Measurements from ENCODE around the gene PSMG2. TPM values are rescaled to one million over a fixed set of nuclear protein-coding genes. Genes with fewer than 3 reads are reported as not detected.
"Not testable (repeated sequence)": the region's sequence is repeated elsewhere in the genome, so short reads cannot be mapped to it uniquely, and the experiment has no call there.

The PSMG2 gene
- total RNA-seq, 2 experiments from 2014 or later, result 90.6 to 97.2 TPM

- Mint-ChIP-seq H3K27ac (no peak overlapping the region), H3K9me3 (no peaks in the 10 kb centered on the region), H3K36me3 (no peaks in the 10 kb centered on the region), H3K4me3 (no peak overlapping the region), H3K4me1 (no peaks in the 10 kb centered on the region), H3K27me3 (no peaks in the 10 kb centered on the region)
- POLR2A ChIA-PET, result no interaction called here
- DNase-seq, result no peak
- no peak for ATAC-seq (ENCODE audit: low read depth)
Measured at GRCh38 chr18:12742453-12742852, 39.6 kb downstream of the PSMG2 start.

DNA sequence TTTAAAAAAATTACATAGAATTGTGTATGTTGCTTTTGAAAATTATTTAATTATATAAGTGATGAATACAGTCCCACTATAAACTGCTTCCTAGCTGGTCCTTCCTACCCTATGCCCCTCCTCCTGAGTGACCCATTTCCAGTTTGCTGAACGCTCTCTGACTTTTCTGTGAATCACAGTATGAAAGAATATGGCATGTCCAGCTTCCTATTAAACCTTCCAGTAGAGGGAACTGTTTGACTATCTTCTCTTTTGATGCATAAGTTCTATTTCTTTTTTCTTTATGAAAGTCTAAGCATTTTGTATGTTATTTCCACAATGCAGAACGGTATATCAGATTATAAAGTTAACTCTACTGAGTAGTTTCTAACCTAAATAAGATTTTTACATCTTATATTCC, 41.3 kb downstream of the PSMG2 start:
- Mint-ChIP-seq H3K4me1 (no peaks in the 10 kb centered on the region), H3K36me3 (no peaks in the 10 kb centered on the region), H3K9me3 (no peaks in the 10 kb centered on the region), H3K4me3 (no peak overlapping the region), H3K27me3 (no peaks in the 10 kb centered on the region), H3K27ac (no peak overlapping the region)
- DNase-seq (no peak), ATAC-seq (ENCODE audit: low read depth) (peak; percentile 61)
- POLR2A ChIA-PET, result no interaction called here

GRCh38 chr18:12745095-12745795, 42.4 kb downstream of the PSMG2 start:
- peaks cover 6% of the 10 kb centered on the region for H3K4me1 Mint-ChIP-seq
- H3K27me3 Mint-ChIP-seq, result no peaks in the 10 kb centered on the region
- DNase-seq (no peak), ATAC-seq (ENCODE audit: low read depth) (no peak)
- no peaks in the 10 kb centered on the region for H3K9me3 Mint-ChIP-seq
- H3K27ac Mint-ChIP-seq, result no peak overlapping the region
- POLR2A ChIA-PET, result interaction anchor here (0.7 to 0.8 kb wide), 2 partner anchors 138 to 176 kb away, joined by 3 to 4 read pairs; no protein-coding TSS in a partner anchor
- no peak overlapping the region for H3K4me3 Mint-ChIP-seq
- H3K36me3 Mint-ChIP-seq, result no peaks in the 10 kb centered on the region

- H3K27me3 Mint-ChIP-seq, result no peaks in the 10 kb centered on the region
- H3K4me1 Mint-ChIP-seq, result peaks cover 10% of the 10 kb centered on the region
- POLR2A ChIA-PET, result no interaction called here
- H3K27ac Mint-ChIP-seq, result no peak overlapping the region
- no peaks in the 10 kb centered on the region for H3K9me3 Mint-ChIP-seq
- ATAC-seq (ENCODE audit: low read depth) (no peak), DNase-seq (no peak)
- no peak overlapping the region for H3K4me3 Mint-ChIP-seq
- no peaks in the 10 kb centered on the region for H3K36me3 Mint-ChIP-seq
Measured at GRCh38 chr18:12747530-12748315, 44.9 kb downstream of the PSMG2 start.

DNA sequence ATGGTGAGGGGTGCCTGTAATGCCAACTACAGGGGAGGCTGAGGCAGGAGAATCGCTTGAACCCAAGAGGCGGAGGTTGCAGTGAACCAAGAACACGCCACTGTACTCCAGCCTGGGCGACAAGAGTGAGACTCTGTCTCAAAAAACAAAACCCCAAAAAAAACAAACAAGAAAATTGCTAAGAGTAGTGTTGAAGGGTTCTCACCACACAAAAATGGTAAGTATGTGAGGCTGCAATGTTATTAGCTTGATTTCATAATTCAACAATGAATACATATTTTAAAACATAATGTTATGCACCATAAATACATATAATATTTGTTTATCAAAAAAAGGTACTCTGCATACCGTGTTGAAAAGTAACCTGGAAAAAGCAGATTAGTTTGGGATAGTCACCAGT, 45.8 kb downstream of the PSMG2 start:
- Mint-ChIP-seq H3K4me1 (peaks cover 10% of the 10 kb centered on the region), H3K4me3 (no peak overlapping the region), H3K27me3 (no peaks in the 10 kb centered on the region), H3K9me3 (no peaks in the 10 kb centered on the region), H3K36me3 (no peaks in the 10 kb centered on the region), H3K27ac (no peak overlapping the region)
- POLR2A ChIA-PET, result interaction anchor here (2.2 kb wide), 1 partner anchor 135 kb away, joined by 8 read pairs; the partner anchor contains the start of gene PTPN2
- ATAC-seq (ENCODE audit: low read depth), result no peak
- DNase-seq, result no peak

- POLR2A ChIA-PET, result interaction anchor here (2.2 kb wide), 1 partner anchor 135 kb away, joined by 8 read pairs; the partner anchor contains the start of gene PTPN2
- DNase-seq (no peak), ATAC-seq (ENCODE audit: low read depth) (no peak)
- no peak overlapping the region for H3K27ac Mint-ChIP-seq
- no peaks in the 10 kb centered on the region for H3K27me3 Mint-ChIP-seq
- no peaks in the 10 kb centered on the region for H3K9me3 Mint-ChIP-seq
- H3K4me1 Mint-ChIP-seq, result peaks cover 10% of the 10 kb centered on the region
- no peak overlapping the region for H3K4me3 Mint-ChIP-seq
- H3K36me3 Mint-ChIP-seq, result no peaks in the 10 kb centered on the region
Measured at GRCh38 chr18:12749121-12749520, 46.3 kb downstream of the PSMG2 start.

- Mint-ChIP-seq H3K4me3 (peak overlapping the region; percentile 46), H3K27me3 (no peaks in the 10 kb centered on the region), H3K27ac (peak overlapping the region; percentile 62), H3K9me3 (no peaks in the 10 kb centered on the region), H3K4me1 (peaks cover 10% of the 10 kb centered on the region), H3K36me3 (no peaks in the 10 kb centered on the region)
- ATAC-seq (ENCODE audit: low read depth) (peak; percentile 57), DNase-seq (peak; percentile 39)
- POLR2A ChIA-PET, result interaction anchor here (2.2 kb wide), 1 partner anchor 134 kb away, joined by 8 read pairs; the partner anchor contains the start of gene PTPN2
Measured at GRCh38 chr18:12750076-12750714, 47.4 kb downstream of the PSMG2 start.

- Mint-ChIP-seq H3K4me1 (peaks cover 10% of the 10 kb centered on the region), H3K9me3 (no peaks in the 10 kb centered on the region), H3K36me3 (no peaks in the 10 kb centered on the region), H3K27ac (peak overlapping the region; percentile 62), H3K27me3 (no peaks in the 10 kb centered on the region), H3K4me3 (no peak overlapping the region)
- POLR2A ChIA-PET, result interaction anchor here (1.0 kb wide), 1 partner anchor 240 kb away, joined by 3 read pairs; the partner anchor contains the start of gene CEP192
- DNase-seq (no peak), ATAC-seq (ENCODE audit: low read depth) (no peak)
Measured at GRCh38 chr18:12750715-12751502, 48.1 kb downstream of the PSMG2 start.

DNA sequence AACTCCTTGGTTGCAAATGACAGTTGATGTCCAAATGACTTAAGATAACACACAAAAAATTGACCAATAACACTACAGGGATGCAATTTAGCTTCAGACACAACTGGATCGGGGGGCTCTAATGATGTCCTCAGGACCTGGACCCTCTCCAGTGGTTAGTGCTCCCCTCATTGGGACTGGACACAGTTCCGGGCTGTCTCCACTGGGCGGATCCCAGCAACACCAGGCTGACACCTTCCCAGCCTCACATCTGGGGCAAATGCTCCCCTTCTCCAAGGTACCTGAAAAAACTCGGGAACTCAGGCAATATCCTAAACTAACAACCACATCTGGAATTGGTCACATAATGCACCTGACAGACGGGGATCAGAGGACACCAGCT, 48.7 kb downstream of the PSMG2 start:
- Mint-ChIP-seq H3K9me3 (no peaks in the 10 kb centered on the region), H3K27me3 (no peaks in the 10 kb centered on the region), H3K4me1 (peaks cover 10% of the 10 kb centered on the region), H3K27ac (no peak overlapping the region), H3K36me3 (no peaks in the 10 kb centered on the region), H3K4me3 (no peak overlapping the region)
- ATAC-seq (ENCODE audit: low read depth) (no peak), DNase-seq (no peak)
- POLR2A ChIA-PET, result interaction anchor here (1.0 kb wide), 1 partner anchor 240 kb away, joined by 3 read pairs; the partner anchor contains the start of gene CEP192

DNA sequence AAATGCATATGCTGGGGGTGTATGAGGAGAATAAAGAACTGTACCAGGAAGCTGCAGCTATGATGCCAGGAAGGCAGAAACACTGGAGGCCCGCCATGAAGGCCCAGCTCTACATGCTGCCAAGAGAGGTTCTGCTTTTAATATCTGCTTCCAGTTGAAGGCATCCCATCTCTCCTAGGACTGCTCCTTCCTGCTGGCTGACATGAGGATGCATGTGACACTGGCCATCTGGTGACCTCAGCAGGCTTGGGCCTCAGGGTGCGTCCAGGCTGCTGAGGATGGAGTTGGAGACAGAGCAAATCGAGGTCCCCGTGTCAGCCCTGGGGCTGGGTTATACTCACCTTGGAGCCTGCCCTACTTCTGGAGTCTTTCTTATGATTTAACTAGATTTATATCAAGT, 49.0 kb downstream of the PSMG2 start:
- Mint-ChIP-seq H3K27ac (no peak overlapping the region), H3K36me3 (no peaks in the 10 kb centered on the region), H3K27me3 (no peaks in the 10 kb centered on the region), H3K4me3 (no peak overlapping the region), H3K4me1 (peaks cover 10% of the 10 kb centered on the region), H3K9me3 (no peaks in the 10 kb centered on the region)
- DNase-seq (no peak), ATAC-seq (ENCODE audit: low read depth) (no peak)
- POLR2A ChIA-PET, result interaction anchor here (1.0 kb wide), 1 partner anchor 239 kb away, joined by 3 read pairs; the partner anchor contains the start of gene CEP192

- no peaks in the 10 kb centered on the region for H3K36me3 Mint-ChIP-seq
- no peak overlapping the region for H3K27ac Mint-ChIP-seq
- no peak for ATAC-seq (ENCODE audit: low read depth)
- DNase-seq, result no peak
- peaks cover 10% of the 10 kb centered on the region for H3K4me1 Mint-ChIP-seq
- H3K9me3 Mint-ChIP-seq, result no peaks in the 10 kb centered on the region
- H3K27me3 Mint-ChIP-seq, result no peaks in the 10 kb centered on the region
- no peak overlapping the region for H3K4me3 Mint-ChIP-seq
- POLR2A ChIA-PET, result no interaction called here
Measured at GRCh38 chr18:12754511-12754910, 51.7 kb downstream of the PSMG2 start.

GRCh38 chr18:12755606-12756005, 52.8 kb downstream of the PSMG2 start:
- H3K27ac Mint-ChIP-seq; H3K9me3 Mint-ChIP-seq; POLR2A ChIA-PET; ATAC-seq (ENCODE audit: low read depth); H3K36me3 Mint-ChIP-seq; DNase-seq; H3K4me1 Mint-ChIP-seq; H3K27me3 Mint-ChIP-seq; H3K4me3 Mint-ChIP-seq: not testable (repeated sequence)
